ENCODE results near the gene SH2D4B. TPM values are rescaled to one million over a fixed set of nuclear protein-coding genes. Genes with fewer than 3 reads are reported as not detected.

The SH2D4B gene
- total RNA-seq = under 0.01 TPM in 1 of 2 replicates, not detected in the other

GRCh38 chr10:80537736-80538480, at the start of gene SH2D4B:
Gene SH2D4B (plus strand): TSS chr10:80537902. CDS start chr10:80538332, 430 bp downstream.

Other genes starting within 250 kb of the SH2D4B start
- not detected in 2 replicates for gene MAT1A, start 248.2 kb upstream of the SH2D4B start, total RNA-seq
- gene DYDC1, start 181.1 kb upstream of the SH2D4B start, total RNA-seq = not detected in 2 replicates
- not detected in 2 replicates for gene DYDC2, start 181.1 kb upstream of the SH2D4B start, total RNA-seq
- gene PRXL2A, start 129.4 kb upstream of the SH2D4B start, total RNA-seq = 23.5 and 28.4 TPM in 2 replicates
- gene TSPAN14, start 83.6 kb upstream of the SH2D4B start, total RNA-seq = 96.6 and 98.7 TPM in 2 replicates

Data from mesangial cell (primary cell).